ENCODE data around the gene OSBPL10. TPM values are rescaled to one million over a fixed set of nuclear protein-coding genes. Genes with fewer than 3 reads are reported as not detected.

OSBPL10 gene
- total RNA-seq, 2 donors from 2014 or later, result 23.8 to 33.6 TPM

GRCh38 chr3:31925271-31925630 is 55.8 kb downstream of the OSBPL10 start:
- H3K9ac ChIP-seq (ENCODE audit: extremely low read depth, low read length, poor library complexity, severe bottlenecking), result no peak overlapping the region
- no peaks in the 10 kb centered on the region for H3K4me1 ChIP-seq (ENCODE audit: control insufficient read depth, insufficient read depth, low read length)
- no peaks in the 10 kb centered on the region for H3K27me3 ChIP-seq (ENCODE audit: control insufficient read depth, insufficient read depth, low read length, poor library complexity, severe bottlenecking)
- peaks cover 19% of the 10 kb centered on the region for H3K4me1 Mint-ChIP-seq
- no peak overlapping the region for H3K27ac Mint-ChIP-seq
- no peak overlapping the region for H3K4me3 ChIP-seq (ENCODE audit: low read length)
- no peak for DNase-seq
- peaks cover 12% of the 10 kb centered on the region for H3K9me3 ChIP-seq (ENCODE audit: control insufficient read depth, low read length)
- H3K27ac ChIP-seq (ENCODE audit: low read depth, low read length), result no peak overlapping the region
- TF ChIP-seq CTCF (conservative IDR thresholded peaks at IDR 0.05), result no peak
- no peaks in the 10 kb centered on the region for H3K27me3 Mint-ChIP-seq (ENCODE audit: insufficient read depth)
- WGBS, 2 experiments (ENCODE audit: insufficient coverage in 1 of 2, insufficient read length in 1 of 2), result 88% methylated on average over 3 to 5 of the region's 5 CpGs
- peaks cover 2% of the 10 kb centered on the region for H3K36me3 Mint-ChIP-seq (ENCODE audit: low read depth)
- no peak overlapping the region for H3K4me3 Mint-ChIP-seq
- H3K36me3 ChIP-seq (ENCODE audit: control insufficient read depth, insufficient read depth, low read length), result no peaks in the 10 kb centered on the region
- peaks cover 5% of the 10 kb centered on the region for H3K9me3 Mint-ChIP-seq

DNA sequence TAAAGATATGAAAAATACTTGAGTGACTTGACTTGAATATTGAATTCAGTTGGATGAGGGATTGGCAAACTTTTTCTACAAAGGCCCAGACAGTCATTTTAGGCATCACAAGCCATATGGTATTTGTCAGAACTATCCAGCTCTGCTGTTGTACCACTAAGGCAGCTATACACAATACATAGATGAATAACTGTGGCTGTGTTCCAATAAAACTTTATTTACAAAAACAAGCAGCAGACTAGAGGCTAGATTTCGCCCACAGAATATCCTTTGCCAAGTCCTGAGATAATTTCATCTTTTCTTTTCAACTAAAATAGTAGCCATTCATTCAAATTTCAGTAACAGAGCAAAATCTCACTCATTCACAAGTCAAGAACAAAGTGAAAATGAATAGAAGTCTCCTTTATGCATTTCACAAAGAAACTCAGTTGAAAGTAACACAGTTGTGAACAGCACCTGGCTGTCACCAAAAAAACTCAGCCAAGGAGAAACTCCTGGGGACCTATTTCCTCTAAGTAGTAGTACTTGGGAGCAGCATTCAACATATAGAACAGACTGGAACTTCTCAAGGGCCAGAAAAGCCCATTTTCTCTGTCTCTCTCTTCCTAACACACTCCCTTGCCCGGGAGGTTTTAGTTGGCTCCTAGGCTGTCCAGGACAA is 56.3 kb downstream of the OSBPL10 start:
- no peaks in the 10 kb centered on the region for H3K27me3 ChIP-seq (ENCODE audit: control insufficient read depth, insufficient read depth, low read length, poor library complexity, severe bottlenecking)
- Mint-ChIP-seq H3K9me3 (peaks cover 10% of the 10 kb centered on the region), H3K4me1 (peaks cover 19% of the 10 kb centered on the region), H3K27ac (no peak overlapping the region), H3K27me3 (ENCODE audit: insufficient read depth) (no peaks in the 10 kb centered on the region), H3K36me3 (ENCODE audit: low read depth) (peaks cover 7% of the 10 kb centered on the region), H3K4me3 (no peak overlapping the region)
- no peak overlapping the region for H3K4me3 ChIP-seq (ENCODE audit: low read length)
- H3K27ac ChIP-seq (ENCODE audit: low read depth, low read length), result no peak overlapping the region
- H3K9ac ChIP-seq (ENCODE audit: extremely low read depth, low read length, poor library complexity, severe bottlenecking), result no peak overlapping the region
- H3K36me3 ChIP-seq (ENCODE audit: control insufficient read depth, insufficient read depth, low read length), result no peaks in the 10 kb centered on the region
- no peak for DNase-seq
- WGBS, 2 experiments (ENCODE audit: insufficient coverage in 1 of 2, insufficient read length in 1 of 2), result 92 to 96% methylated on average over 2 of the region's 2 CpGs
- TF ChIP-seq CTCF (conservative IDR thresholded peaks at IDR 0.05), result no peak
- peaks cover 17% of the 10 kb centered on the region for H3K9me3 ChIP-seq (ENCODE audit: control insufficient read depth, low read length)
- no peaks in the 10 kb centered on the region for H3K4me1 ChIP-seq (ENCODE audit: control insufficient read depth, insufficient read depth, low read length)

- peaks cover 31% of the 10 kb centered on the region for H3K4me1 Mint-ChIP-seq
- no peaks in the 10 kb centered on the region for H3K36me3 ChIP-seq (ENCODE audit: control insufficient read depth, insufficient read depth, low read length)
- H3K27ac Mint-ChIP-seq, result no peak overlapping the region
- peaks cover 7% of the 10 kb centered on the region for H3K36me3 Mint-ChIP-seq (ENCODE audit: low read depth)
- H3K27me3 Mint-ChIP-seq (ENCODE audit: insufficient read depth), result no peaks in the 10 kb centered on the region
- no peak overlapping the region for H3K9ac ChIP-seq (ENCODE audit: extremely low read depth, low read length, poor library complexity, severe bottlenecking)
- peaks cover 5% of the 10 kb centered on the region for H3K4me1 ChIP-seq (ENCODE audit: control insufficient read depth, insufficient read depth, low read length)
- H3K9me3 Mint-ChIP-seq, result peaks cover 20% of the 10 kb centered on the region
- peak overlapping the region; percentile 30 for H3K27ac ChIP-seq (ENCODE audit: low read depth, low read length)
- peaks cover 24% of the 10 kb centered on the region for H3K9me3 ChIP-seq (ENCODE audit: control insufficient read depth, low read length)
- H3K4me3 Mint-ChIP-seq, result no peak overlapping the region
- WGBS, 2 experiments (ENCODE audit: insufficient coverage in 1 of 2, insufficient read length in 1 of 2), result 80 to 82% methylated on average over 1 of the region's 1 CpG
- no peak overlapping the region for H3K4me3 ChIP-seq (ENCODE audit: low read length)
- TF ChIP-seq CTCF (conservative IDR thresholded peaks at IDR 0.05), result no peak
- no peaks in the 10 kb centered on the region for H3K27me3 ChIP-seq (ENCODE audit: control insufficient read depth, insufficient read depth, low read length, poor library complexity, severe bottlenecking)
- DNase-seq, result no peak
Observed at GRCh38 chr3:31922962-31923361, 58.1 kb downstream of the OSBPL10 start.
